Skeletal muscle tissue (tissue), 4 donors: ENCODE data around the gene BCL2L2. TPM values are rescaled to one million over a fixed set of nuclear protein-coding genes. Genes with fewer than 3 reads are reported as not detected.

Experiments
- H3K27ac ChIP-seq: one replicate; pipeline ENCODE4 v1.7.0; 2013; ENCODE audit warnings: mild to moderate bottlenecking, low read depth, low read length, inconsistent platforms
- H3K27me3 ChIP-seq, 3 donors: one replicate each; pipeline ENCODE4 v1.7.0; 2013; ENCODE audit warnings: low read length in 3 of 3; ENCODE audit not compliant: control insufficient read depth in 3 of 3, insufficient read depth in 3 of 3
- H3K36me3 ChIP-seq, 3 donors: one replicate each; pipeline ENCODE4 v1.7.0; 2013; ENCODE audit warnings: low read length in 3 of 3; ENCODE audit not compliant: control insufficient read depth in 3 of 3, insufficient read depth in 3 of 3
- H3K4me1 ChIP-seq, 3 donors: one replicate each; pipeline ENCODE4 v1.7.0; 2013; ENCODE audit warnings: low read length in 3 of 3, mild to moderate bottlenecking in 3 of 3; ENCODE audit not compliant: control insufficient read depth in 3 of 3, insufficient read depth in 3 of 3
- H3K4me3 ChIP-seq, 3 donors: one replicate each; pipeline ENCODE4 v1.7.0; 2013; ENCODE audit warnings: low read length in 3 of 3
- H3K9ac ChIP-seq, 3 donors: one replicate each; pipeline ENCODE4 v1.7.0; 2013; ENCODE audit warnings: low read length in 3 of 3, mild to moderate bottlenecking in 3 of 3, moderate library complexity in 2 of 3, low read depth in 1 of 3
- H3K9me3 ChIP-seq, 3 donors: one replicate each; pipeline ENCODE4 v1.7.0; 2013; ENCODE audit warnings: low read length in 3 of 3; ENCODE audit not compliant: control insufficient read depth in 3 of 3
- total RNA-seq: library from RNA; depleted of rRNA; stranded (reverse); fragments of >200 nt; gene quantifications from one replicate; pipeline ENCODE4 v1.2.3, GENCODE V29; 2014
- donor health status: Osteomylitis.

Gene BCL2L2
- total RNA-seq, 1 donor from 2014 or later, result 11.0 TPM

- Histone ChIP-seq H3K27ac (no peak overlapping the region), H3K36me3 (peaks cover 21 to 34% (median 22%) of the 10 kb centered on the region in 3 donors), H3K4me1 (peaks cover 29 to 40% (median 31%) of the 10 kb centered on the region in 3 donors), H3K4me3 (no peak overlapping the region), H3K9ac (peak overlapping the region in 1 of 3 donors; percentile 40), H3K9me3 (no peaks in the 10 kb centered on the region), H3K27me3 (no peaks in the 10 kb centered on the region)
Observed at GRCh38 chr14:23310546-23310945, 3.9 kb downstream of the BCL2L2 start.

- Histone ChIP-seq H3K9me3 (no peaks in the 10 kb centered on the region), H3K9ac (no peak overlapping the region), H3K36me3 (peaks cover 0 to under 1% (median 0%) of the 10 kb centered on the region in 3 donors), H3K4me1 (peaks cover 6 to 8% (median 6%) of the 10 kb centered on the region in 3 donors), H3K4me3 (no peak overlapping the region), H3K27me3 (no peaks in the 10 kb centered on the region), H3K27ac (no peak overlapping the region)
Observed at GRCh38 chr14:23316300-23316699, 9.7 kb downstream of the BCL2L2 start.

GRCh38 chr14:23319746-23320583 is 13.3 kb downstream of the BCL2L2 start:
- Histone ChIP-seq H3K9ac (peak overlapping the region; percentile 69 to 86 (median 80)), H3K9me3 (no peaks in the 10 kb centered on the region), H3K4me1 (peaks cover 20 to 22% (median 20%) of the 10 kb centered on the region in 3 donors), H3K4me3 (peak overlapping the region; percentile 84 to 88 (median 86)), H3K27me3 (no peaks in the 10 kb centered on the region), H3K36me3 (peaks cover 19 to 22% (median 22%) of the 10 kb centered on the region in 3 donors), H3K27ac (peak overlapping the region; percentile 97)

- H3K9ac ChIP-seq, result peak within 1 kb of the TSS; percentile 84 to 91 (median 90)
- peak within 1 kb of the TSS; percentile 88 to 95 (median 92) for H3K4me3 ChIP-seq
- peaks cover 20 to 27% (median 23%) of the 10 kb centered on the region in 3 donors for H3K36me3 ChIP-seq
- peak within 1 kb of the TSS; percentile 97 for H3K27ac ChIP-seq
- H3K4me1 ChIP-seq, result peaks cover 20 to 22% (median 20%) of the 10 kb centered on the region in 3 donors
- H3K27me3 ChIP-seq, result no peaks in the 10 kb centered on the region
- no peaks in the 10 kb centered on the region for H3K9me3 ChIP-seq
Observed at GRCh38 chr14:23320584-23321571, 14.2 kb downstream of the BCL2L2 start, which contains the start of gene PABPN1. PABPN1 (plus strand) TSS chr14:23321457; CDS start chr14:23321470, 13 bp downstream.

- no peaks in the 10 kb centered on the region for H3K27me3 ChIP-seq
- peaks cover 20 to 22% (median 20%) of the 10 kb centered on the region in 3 donors for H3K4me1 ChIP-seq
Observed at GRCh38 chr14:23321572-23322547, 15.2 kb downstream of the BCL2L2 start.

GRCh38 chr14:23322568-23323517 is 16.2 kb downstream of the BCL2L2 start:
- Histone ChIP-seq H3K9ac (peak overlapping the region; percentile 84 to 91 (median 90)), H3K27ac (peak overlapping the region; percentile 97), H3K9me3 (no peaks in the 10 kb centered on the region), H3K36me3 (peaks cover 20 to 27% (median 23%) of the 10 kb centered on the region in 3 donors), H3K4me1 (peaks cover 20 to 22% (median 20%) of the 10 kb centered on the region in 3 donors), H3K27me3 (no peaks in the 10 kb centered on the region), H3K4me3 (peak overlapping the region; percentile 88 to 95 (median 92))

More at GRCh38 chr14:23321572-23322547, 15.2 kb downstream of the BCL2L2 start:
- Histone ChIP-seq H3K4me3 (peak overlapping the region; percentile 88 to 95 (median 92)), H3K27ac (peak overlapping the region; percentile 97), H3K36me3 (peaks cover 20 to 27% (median 23%) of the 10 kb centered on the region in 3 donors), H3K9ac (peak overlapping the region; percentile 84 to 91 (median 90)), H3K9me3 (no peaks in the 10 kb centered on the region)

GRCh38 chr14:23323838-23324454 is 17.3 kb downstream of the BCL2L2 start:
- Histone ChIP-seq H3K9me3 (no peaks in the 10 kb centered on the region), H3K27me3 (no peaks in the 10 kb centered on the region), H3K27ac (no peak overlapping the region), H3K4me1 (peaks cover 20 to 22% (median 22%) of the 10 kb centered on the region in 3 donors), H3K36me3 (peaks cover 20 to 27% (median 23%) of the 10 kb centered on the region in 3 donors), H3K9ac (no peak overlapping the region), H3K4me3 (no peak overlapping the region)

GRCh38 chr14:23324455-23324846 is 17.8 kb downstream of the BCL2L2 start:
- no peak overlapping the region for H3K9ac ChIP-seq

More at GRCh38 chr14:23324455-23324846, 17.8 kb downstream of the BCL2L2 start:
- Histone ChIP-seq H3K4me3 (no peak overlapping the region), H3K27me3 (no peaks in the 10 kb centered on the region), H3K9me3 (no peaks in the 10 kb centered on the region), H3K36me3 (peaks cover 20 to 27% (median 23%) of the 10 kb centered on the region in 3 donors), H3K27ac (no peak overlapping the region), H3K4me1 (peaks cover 20 to 22% (median 22%) of the 10 kb centered on the region in 3 donors)
